Left lobe of liver (tissue), 2 donors: Measurements from ENCODE around the gene CXorf38. TPM values are rescaled to one million over a fixed set of nuclear protein-coding genes. Genes with fewer than 3 reads are reported as not detected.
A peak's percentile ranks its signal among the peaks of the same experiment; 100 is the strongest.

Experiments used
- ATAC-seq: fragments of 200-7000 bp; cut with Tn5 transposase; one replicate; pipeline ENCODE4 v1.9.1; 2020; ENCODE audit warnings: mild to moderate bottlenecking, moderate library complexity
- DNase-seq: peaks from one replicate; pipeline ENCODE4 v3.0.0-alpha.2; 2020; ENCODE audit warnings: low spot score
- total RNA-seq: library from RNA; stranded (reverse); gene quantifications from one replicate; pipeline ENCODE4 v1.2.1, GENCODE V29; 2021
- donor health status: DM: no; HTN: no; CAD: no; lungs with moderate emphysema.
- donor health status: DM: no; HTN: yes; CAD: no.

CXorf38 gene, protein sequence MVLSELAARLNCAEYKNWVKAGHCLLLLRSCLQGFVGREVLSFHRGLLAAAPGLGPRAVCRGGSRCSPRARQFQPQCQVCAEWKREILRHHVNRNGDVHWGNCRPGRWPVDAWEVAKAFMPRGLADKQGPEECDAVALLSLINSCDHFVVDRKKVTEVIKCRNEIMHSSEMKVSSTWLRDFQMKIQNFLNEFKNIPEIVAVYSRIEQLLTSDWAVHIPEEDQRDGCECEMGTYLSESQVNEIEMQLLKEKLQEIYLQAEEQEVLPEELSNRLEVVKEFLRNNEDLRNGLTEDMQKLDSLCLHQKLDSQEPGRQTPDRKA
- 5.8 TPM for total RNA-seq

DNA sequence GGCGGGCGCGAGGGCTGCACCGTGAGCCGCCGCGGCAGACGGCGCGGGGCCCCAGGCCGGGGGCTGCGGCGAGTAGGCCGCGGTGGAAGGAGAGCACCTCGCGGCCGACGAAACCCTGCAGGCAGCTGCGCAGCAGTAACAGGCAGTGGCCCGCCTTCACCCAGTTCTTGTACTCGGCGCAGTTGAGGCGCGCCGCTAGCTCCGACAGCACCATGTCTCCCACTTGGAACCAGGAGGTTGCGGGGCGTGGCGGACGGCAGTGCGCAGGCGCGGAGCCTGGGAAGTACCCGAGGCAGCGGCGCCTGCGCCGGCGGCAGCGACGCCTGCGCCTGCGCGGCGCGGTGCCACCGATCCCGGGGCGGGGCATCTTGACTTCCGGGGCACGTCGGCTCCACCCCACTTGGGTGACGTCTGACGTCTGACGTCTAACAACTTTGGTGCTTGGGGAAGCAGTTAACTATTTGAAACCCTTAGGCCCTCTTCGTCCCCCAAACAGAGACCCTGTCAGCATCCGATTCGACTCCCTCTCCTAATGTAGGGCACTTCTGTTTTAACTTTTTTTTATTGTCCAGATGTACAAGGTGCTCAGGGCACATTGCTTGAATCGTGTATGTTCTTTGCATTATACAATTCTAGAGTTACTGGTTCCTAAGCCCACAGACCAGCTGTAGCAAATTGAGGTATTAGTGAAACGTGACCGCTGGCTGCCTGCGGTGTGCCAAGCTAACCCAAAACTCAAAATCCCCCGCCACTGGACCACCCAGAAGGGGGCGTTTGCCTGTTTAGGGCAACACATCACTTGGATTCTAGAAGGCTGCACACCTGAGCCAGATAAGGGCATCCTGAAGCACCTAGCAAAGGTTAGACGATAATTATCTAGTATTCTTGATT lies at the start of gene CXorf38:
CXorf38 (minus strand) TSS at position 255 of the 891 bp plus-strand sequence; CDS start at position 214, 41 bp downstream.
- peak; percentile 85 for ATAC-seq
- DNase-seq, result peak; percentile 92

DNA sequence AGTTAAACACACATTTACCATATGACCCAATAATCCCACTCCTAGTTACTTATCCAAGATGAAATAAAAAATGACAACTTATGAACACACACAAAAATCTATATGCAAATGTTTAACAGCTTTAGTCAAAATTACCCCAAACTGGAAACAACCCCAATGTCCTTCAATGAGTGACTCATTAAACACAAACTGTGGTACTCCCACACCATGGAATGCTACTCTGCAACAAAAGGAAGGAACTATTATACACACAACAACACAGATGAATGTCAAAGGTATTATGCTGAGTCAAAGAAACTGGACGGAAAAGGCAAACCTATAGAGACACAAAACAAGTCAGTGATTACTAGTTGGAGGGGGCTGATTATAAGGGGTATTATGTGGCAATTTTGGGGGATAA lies 47.4 kb upstream of the CXorf38 start:
- no peak for DNase-seq
- no peak for ATAC-seq

DNA sequence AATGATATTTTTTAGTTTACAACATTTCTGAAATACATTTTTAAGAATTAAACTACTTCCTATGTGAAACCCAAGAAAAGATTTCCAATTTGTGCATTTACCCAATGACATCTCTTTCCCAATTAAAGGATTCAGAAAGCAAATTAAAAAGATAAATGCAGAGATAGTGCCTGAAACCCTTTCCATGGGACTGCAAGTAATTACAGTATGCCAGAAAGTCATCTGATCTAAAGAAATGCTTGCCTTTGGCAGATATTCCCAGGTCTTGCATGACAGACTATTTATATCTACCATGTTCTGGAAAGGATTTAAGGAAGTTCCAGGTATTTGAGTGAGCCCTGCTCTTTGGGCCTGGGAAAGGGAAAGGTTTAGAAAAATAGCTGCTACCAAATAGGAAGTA lies 41.6 kb upstream of the CXorf38 start:
- no peak for DNase-seq
- no peak for ATAC-seq

DNA sequence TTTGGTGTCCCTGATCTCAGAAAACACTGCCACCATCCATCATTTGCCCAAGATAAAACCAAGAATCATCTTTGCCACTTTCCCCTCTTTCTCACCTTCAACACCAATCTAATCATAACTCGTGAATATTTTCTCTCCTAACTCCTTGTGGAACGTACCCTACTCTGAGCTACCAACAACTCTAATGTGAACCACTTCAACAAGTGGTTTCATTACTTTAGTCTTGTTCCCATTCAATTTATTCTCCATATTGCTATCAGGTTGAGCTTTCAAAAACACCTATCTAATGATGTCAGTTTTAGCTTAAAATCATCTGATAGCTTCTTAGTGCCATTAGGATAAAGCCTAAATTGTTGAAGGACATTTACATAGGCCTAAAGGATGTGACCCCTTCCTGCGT lies 39.8 kb upstream of the CXorf38 start:
- DNase-seq (no peak), ATAC-seq (no peak)

DNA sequence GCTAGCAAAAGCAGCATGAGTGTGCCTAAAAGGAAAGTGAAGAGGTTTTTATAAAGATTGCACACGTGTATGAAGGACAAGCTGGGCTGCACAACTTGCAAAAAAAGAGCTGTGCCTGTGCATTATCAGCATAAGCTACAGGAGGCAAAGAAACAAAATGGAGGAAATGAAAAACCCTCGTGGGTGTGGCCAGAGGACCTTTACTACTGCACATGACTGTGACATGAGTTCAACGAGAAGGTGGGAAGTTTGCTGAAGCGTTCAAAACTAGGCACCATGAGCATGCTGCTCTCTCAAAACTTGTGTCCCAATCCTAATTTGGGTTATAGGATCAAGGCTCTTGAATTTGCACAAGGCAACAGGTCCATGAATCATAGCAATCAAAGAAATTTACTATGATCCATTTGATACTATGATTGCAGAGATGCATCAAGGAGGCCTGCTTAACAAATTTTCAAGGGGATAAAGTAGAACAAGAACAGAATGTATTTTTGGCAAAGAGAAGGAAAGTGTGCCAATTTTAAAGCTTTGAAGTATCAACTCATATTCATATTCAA lies 38.1 kb upstream of the CXorf38 start:
- DNase-seq, result no peak
- no peak for ATAC-seq

DNA sequence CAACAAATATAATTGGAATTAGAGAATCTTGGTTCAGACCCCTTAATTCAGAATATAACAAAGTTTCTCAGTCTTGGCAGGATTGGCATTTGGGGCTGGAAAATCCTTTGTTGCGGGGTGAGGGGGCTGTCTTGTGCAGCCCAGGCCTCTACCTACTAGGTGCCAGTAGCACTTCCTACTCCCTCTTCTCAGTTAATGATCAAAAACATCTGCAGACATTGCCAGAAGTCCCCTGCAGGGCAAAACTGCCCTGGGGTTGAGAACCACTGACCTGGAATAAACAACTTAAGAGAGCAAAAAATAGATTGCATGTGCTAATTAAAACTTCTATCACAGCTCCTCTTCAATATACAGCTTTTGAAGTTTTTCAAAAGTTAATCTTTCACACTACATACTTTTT lies 36.7 kb upstream of the CXorf38 start:
- ATAC-seq (no peak), DNase-seq (no peak)

DNA sequence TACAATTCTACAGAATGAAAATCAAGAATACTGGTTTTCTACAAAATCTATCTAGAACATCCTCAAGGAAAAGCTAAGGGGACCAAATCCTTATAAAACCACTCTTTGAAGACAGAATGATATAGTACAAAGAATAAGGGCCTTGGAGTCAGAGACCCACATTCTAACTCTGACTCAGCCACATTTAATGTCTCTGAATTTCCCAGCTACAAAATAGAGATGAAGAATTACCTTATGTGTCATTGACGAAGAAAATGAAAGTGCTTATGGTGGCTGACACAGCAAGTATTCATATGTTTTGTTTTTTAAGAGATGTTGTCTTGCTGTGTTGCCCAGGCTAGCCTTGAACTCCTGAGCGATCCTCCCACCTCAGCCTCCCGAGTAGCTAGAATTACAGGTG lies 35.9 kb upstream of the CXorf38 start:
- ATAC-seq, result no peak
- DNase-seq, result no peak

DNA sequence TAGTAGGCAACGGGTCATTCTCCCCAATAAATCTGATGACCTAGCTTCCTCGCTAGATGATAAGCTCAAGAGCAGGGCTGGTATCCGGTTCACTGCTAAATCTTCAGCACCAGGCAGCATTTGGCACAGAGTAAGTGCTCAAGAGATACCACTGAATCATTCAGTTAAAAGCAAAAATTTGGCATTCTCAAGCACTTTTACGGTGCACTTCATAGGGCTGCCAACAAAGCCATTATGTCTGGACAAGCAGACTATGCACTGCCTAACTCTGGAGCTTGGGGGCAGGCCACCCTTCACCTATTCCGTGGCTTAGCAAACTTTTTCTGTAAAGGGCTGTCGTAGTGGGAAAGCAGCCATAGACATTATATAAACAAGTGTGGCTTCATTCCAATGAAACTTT lies 23.8 kb upstream of the CXorf38 start:
- peak; percentile 92 for ATAC-seq
- peak; percentile 46 for DNase-seq

DNA sequence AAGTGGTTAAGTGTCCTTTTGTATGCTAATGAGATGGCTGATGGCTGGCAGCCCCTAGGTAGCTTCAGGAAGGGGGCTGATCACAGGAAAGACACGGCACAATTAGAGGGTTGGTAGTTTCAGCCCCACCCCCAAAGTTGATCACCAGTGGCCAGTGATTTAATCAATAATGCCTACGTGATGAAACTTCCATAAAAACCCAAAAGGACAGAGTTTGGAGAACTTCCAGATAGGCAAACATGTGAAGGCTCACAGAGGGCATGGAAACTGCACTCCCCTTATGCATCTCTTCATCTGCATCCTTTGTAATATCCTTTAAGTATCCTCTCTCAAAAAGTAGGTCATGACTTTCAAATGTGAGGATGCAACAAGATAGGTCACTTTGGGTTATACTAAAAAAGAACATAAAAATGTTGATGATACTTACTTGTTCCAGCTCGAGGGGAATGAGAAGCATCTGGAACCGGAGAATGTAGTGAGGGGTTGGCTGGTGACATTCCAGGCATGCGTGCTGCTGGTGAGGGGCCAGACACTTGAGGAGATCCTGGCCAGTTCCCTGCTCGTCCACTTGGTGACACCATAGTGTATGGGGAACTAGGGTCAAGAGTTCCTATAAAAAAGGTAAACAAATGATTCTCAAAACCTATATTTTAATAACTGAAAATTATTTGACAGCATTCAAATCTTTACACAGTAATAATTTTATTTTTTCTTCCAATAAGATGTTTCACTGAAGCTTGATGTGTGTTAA lies 16.7 kb upstream of the CXorf38 start:
- DNase-seq (no peak), ATAC-seq (peak; percentile 67)

DNA sequence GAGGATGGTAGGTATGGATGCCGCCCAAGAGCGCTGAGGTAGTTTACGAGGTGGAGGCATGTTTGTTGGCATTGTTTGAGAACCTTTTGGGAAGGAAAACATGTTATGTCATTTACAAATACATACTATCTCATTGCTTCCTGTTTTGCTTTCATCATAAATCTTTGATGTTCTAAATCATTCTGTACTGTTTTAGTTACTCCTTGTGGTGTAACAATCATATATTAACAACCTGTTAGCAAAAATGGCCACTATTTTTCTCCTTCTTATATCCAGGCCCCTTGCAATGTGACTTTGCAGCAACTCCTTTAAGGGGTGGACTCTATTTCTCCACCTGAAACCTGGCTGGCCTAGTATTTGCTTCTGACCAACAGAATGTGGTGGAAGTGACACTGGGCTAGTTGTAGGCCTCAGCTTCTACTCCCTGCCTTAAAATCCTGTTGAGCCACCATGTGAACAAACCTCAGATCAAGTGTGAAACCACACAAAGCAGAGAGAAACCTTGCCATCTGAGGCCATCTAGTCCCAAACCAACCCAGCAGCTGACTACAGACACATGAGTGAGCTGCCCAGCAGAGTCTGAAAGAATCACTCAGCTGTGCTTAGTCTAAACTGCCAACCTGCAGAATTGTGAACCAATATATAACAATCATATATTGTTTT lies 15.8 kb upstream of the CXorf38 start:
- DNase-seq, result no peak
- ATAC-seq, result peak; percentile 17

DNA sequence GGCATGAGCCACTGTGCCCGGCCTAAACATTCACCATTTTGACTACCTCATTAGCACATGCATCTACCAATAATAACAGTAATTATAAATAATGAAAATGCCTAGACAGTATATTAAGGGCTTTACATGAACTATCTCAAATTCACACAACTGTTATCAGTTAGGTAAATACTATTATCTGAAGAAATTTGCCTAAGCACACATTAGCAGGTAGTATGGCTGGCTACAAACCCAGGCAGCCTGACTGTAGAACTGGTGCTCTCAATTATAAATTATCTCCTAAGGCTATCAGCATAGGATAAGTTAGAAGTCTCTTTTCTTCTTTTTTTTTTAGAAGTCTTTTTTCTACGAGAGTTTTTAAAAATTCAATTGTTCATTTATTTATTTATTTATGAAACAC lies 14.1 kb upstream of the CXorf38 start:
- DNase-seq, result no peak
- no peak for ATAC-seq

DNA sequence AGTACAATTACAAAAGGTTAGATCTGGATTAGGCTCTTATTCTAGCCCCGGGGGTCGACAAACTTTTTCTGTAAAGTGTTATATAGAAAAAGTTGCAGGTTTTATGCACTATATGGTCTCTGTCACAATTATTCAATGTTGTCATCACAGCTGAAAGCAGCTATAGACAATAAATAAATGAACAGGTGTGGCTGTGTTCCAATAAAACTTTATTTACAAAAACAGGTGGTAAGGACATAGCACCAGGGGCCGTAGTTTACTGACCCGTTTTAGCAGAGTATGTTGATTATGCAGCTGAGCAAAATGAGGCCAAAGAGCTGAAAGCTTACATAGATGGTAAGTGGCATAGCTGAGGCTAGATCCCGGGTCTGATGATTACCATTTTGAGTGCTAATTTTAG lies 13.0 kb upstream of the CXorf38 start:
- ATAC-seq (no peak), DNase-seq (no peak)

DNA sequence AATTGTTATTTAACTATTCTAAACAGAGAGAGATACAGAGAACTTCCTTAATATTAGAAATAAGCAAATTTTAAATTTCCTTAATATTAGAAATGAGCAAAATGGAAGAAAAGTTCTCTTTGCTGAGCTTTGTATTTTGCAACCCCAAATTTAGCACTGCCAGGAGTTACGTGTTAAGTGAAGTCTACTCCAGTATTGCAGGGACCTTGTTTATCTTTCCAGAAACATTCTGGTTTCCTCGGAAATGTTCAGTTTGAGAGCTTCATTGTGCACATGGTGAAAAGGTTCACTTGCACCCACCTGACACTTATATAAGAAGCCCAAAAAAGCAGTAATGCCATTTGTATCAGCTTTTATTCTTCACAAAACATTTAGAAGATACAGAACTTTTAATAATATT lies 6.2 kb upstream of the CXorf38 start:
- ATAC-seq (peak; percentile 69), DNase-seq (no peak)

DNA sequence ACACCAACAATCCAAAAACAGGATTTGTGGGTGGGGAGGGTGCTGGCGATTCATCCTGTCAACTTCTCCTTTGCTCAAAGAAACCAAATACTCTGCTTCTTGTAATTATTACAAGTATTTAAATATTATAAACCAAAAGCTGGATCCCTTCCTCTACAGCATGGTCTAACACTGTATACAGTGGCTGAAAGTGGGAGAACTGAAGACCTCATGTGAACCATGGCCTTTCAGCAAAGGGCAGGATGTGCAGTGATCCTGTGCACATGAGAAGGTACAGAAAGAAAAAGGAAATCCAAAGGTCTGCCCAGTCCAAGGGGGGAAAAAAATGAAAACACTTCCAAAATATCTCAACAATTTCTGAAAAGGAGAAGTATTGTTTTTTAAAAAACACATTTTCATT lies 5.3 kb upstream of the CXorf38 start:
- no peak for DNase-seq
- no peak for ATAC-seq

DNA sequence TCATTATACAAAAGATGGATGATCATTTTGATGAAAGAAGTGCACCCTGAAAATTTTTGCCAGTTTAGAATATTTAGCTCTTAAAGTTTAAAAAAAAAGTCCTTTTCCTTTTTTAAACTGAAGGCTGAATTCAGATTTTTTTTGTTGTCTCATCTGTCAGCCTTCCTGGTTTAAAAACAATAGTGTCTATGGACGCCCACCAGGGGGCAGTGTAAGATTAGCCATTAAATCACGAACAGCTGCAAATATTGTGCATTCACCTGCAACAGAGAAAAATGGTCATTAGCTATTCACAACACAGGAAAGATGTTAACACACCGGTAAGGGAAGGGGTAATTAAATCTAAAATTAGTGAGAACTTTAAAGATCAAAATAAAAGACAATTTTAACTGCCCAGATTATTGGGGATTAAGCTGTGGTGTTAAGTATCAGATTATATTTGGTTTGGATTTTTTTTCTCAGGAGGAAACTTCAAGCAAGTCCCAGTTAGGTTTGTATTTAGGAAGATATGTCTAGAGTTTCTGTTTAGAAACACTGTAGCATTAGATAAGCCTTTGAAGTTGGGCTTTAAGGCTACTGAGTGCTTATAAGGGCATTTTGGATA lies 4.4 kb upstream of the CXorf38 start:
- ATAC-seq, result peak; percentile 43
- peak; percentile 50 for DNase-seq

DNA sequence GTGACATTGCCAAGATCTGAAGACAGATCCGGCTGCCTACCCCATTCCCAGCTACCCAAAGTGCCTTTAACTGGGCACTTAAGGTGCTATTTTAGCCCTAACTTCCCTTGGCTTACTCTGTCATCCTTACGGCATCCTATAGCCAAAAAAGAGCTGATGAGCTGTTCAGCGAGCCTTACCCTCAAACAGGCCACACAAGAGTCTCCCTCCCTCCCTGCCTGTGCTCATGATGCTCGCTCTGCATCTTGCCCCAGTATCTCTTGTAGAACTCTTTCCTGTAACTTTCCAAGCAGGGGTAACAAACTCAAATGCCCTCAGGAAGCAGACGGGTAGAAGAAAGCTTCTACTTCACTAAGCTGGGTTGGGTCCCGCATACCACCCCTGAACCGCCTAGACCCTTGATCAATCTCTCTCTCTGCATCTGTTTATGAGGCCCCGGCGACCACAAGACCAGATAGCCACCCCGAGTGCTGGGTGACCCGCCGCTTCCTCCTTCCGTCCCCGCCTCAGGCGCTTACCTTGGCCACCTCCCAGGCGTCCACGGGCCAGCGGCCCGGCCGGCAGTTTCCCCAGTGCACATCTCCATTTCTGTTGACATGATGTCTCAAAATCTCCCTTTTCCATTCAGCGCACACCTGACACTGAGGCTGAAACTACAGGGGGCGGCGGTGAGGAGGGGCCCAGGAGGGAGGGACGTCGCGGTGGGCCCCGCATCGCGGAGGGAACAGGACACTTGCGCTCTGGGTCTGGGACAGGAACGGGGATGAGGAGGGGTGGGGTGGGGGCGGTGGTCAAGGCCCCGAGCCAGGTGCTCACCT lies 663 bp downstream of the CXorf38 start:
- DNase-seq (peak; percentile 63), ATAC-seq (peak; percentile 68)

DNA sequence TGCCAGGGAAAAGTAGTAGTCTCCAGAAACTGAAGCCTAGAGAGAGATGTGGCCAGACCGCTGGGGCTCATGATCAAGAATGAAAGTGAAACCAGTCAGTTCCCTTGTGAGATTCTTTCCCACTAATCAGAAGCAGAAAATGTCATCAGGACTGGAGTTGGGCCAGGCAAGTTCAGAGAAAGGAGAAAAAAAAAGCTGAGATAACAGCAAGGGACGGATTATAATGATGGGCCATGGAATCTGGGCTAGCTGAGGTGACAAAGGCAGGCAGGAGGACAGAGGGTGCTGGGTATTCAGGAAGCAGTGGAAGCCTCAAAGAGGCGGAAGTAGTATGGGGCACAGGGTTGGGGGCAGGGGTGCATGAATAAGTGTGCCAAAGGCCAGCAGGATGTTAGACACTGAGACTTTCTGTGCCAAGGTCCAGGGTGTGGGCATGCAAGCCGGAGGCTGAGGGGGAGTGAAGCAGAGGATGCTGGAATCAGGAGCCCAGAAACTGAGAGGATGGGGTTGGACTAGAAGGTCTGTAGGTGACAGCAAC lies 2.5 kb downstream of the CXorf38 start:
- DNase-seq (peak; percentile 54), ATAC-seq (peak; percentile 53)

DNA sequence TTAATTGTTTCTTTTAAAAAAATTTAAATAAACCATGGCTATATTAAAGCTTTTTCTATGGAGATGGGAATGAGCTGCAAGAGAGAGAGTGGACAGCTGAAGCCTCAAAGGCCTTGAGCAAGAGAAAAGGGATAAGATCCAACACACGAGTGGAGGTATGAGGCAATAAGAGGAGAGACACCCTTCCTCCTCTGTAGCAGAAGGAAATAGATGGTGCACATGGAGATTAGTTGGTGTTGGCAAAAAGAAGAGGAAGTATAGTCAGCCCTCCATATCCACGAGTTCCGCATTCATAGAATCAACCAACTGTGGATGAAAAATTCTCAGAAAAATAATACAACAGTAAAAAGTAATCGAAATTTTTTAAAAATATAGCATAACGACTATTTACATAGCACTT lies 3.2 kb downstream of the CXorf38 start:
- ATAC-seq (no peak), DNase-seq (no peak)

DNA sequence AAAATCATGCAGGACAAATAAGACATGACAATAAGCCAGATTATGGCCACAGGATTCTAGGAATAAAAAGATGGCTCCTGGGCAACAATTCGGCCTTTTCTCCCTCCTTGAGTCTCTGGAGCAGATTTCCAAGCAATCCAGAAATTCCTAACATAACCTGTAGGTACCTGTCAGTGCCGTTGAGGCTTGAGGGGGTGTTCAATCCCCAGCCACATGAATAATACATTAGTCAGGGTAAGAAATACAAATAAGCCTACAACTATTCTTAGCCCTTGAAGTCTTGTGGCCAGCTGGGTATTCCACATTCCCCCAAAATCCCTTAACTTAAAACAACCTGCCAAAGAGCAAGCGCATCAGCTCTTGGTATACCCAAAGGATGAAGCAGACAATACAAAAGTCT lies 9.7 kb downstream of the CXorf38 start:
- no peak for ATAC-seq
- DNase-seq, result no peak
